ENCODE results near the gene TBX2. TPM values are rescaled to one million over a fixed set of nuclear protein-coding genes. Genes with fewer than 3 reads are reported as not detected.

The TBX2 gene
- total RNA-seq, 1 experiment from 2014 or later = not detected

GRCh38 chr17:61420745-61421398, 21.2 kb downstream of the TBX2 start:
- Histone ChIP-seq H3K27ac (ENCODE audit: low read depth, low read length, poor library complexity, severe bottlenecking) (no peak overlapping the region), H3K4me1 (ENCODE audit: insufficient read depth, low read length, poor library complexity, severe bottlenecking) (no peaks in the 10 kb centered on the region), H3K4me3 (ENCODE audit: low read depth, low read length, poor library complexity, severe bottlenecking) (no peak overlapping the region), H3K9me3 (ENCODE audit: low read depth, low read length, poor library complexity, severe bottlenecking) (no peaks in the 10 kb centered on the region), H3K36me3 (ENCODE audit: insufficient read depth, low read length, poor library complexity, severe bottlenecking) (no peaks in the 10 kb centered on the region), H3K27me3 (replicated peaks; ENCODE audit: insufficient read depth, low read depth, low read length, poor library complexity) (peaks cover 3% of the 10 kb centered on the region)
- no peak for DNase-seq (ENCODE audit: low spot score)
- TF ChIP-seq CTCF (conservative IDR thresholded peaks at IDR 0.05; ENCODE audit: low read depth, low read length) (no peak), EZH2 (IDR thresholded peaks at IDR 0.05; ENCODE audit: borderline replicate concordance, low read depth, low read length, poor library complexity, severe bottlenecking) (no peak)
- ChIA-PET POLR2A (ENCODE audit: low non-redundant PET) (no interaction called here), CTCF (no interaction called here)
- no TSS peak for BruUV-seq (replicated peaks)
- intact Hi-C loops (cut with micrococcal nuclease; ENCODE audit: unreplicated experiment) = no loop called here

DNA sequence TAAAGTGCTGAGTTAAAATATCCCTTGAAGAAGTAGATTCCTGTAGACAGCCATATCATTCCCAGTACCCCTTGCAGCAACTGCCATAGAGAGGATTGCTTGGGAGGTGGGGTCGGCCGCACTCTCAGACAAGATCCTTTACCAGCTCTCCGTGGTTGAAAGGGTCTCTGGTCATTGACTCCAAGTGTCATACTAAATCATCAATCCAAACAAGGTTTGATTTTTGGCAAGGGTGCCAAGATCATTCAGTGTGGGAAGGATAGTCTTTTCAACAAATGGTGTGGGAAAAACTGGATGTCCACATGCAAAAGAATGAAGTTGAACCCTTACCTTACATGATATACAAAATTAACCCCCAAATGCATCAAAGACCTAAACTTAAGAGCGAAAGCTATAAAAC, 21.8 kb downstream of the TBX2 start:
- intact Hi-C loops (cut with micrococcal nuclease; ENCODE audit: unreplicated experiment) = no loop called here
- no peak overlapping the region for H3K27ac ChIP-seq (ENCODE audit: low read depth, low read length, poor library complexity, severe bottlenecking)
- ChIA-PET POLR2A (ENCODE audit: low non-redundant PET) (no interaction called here), CTCF (no interaction called here)
- peaks cover 3% of the 10 kb centered on the region for H3K27me3 ChIP-seq (replicated peaks; ENCODE audit: insufficient read depth, low read depth, low read length, poor library complexity)
- no peaks in the 10 kb centered on the region for H3K9me3 ChIP-seq (ENCODE audit: low read depth, low read length, poor library complexity, severe bottlenecking)
- H3K4me1 ChIP-seq (ENCODE audit: insufficient read depth, low read length, poor library complexity, severe bottlenecking) = no peaks in the 10 kb centered on the region
- H3K4me3 ChIP-seq (ENCODE audit: low read depth, low read length, poor library complexity, severe bottlenecking) = no peak overlapping the region
- no peak for DNase-seq (ENCODE audit: low spot score)
- TF ChIP-seq EZH2 (IDR thresholded peaks at IDR 0.05; ENCODE audit: borderline replicate concordance, low read depth, low read length, poor library complexity, severe bottlenecking) (no peak), CTCF (conservative IDR thresholded peaks at IDR 0.05; ENCODE audit: low read depth, low read length) (no peak)
- no TSS peak for BruUV-seq (replicated peaks)
- no peaks in the 10 kb centered on the region for H3K36me3 ChIP-seq (ENCODE audit: insufficient read depth, low read length, poor library complexity, severe bottlenecking)

DNA sequence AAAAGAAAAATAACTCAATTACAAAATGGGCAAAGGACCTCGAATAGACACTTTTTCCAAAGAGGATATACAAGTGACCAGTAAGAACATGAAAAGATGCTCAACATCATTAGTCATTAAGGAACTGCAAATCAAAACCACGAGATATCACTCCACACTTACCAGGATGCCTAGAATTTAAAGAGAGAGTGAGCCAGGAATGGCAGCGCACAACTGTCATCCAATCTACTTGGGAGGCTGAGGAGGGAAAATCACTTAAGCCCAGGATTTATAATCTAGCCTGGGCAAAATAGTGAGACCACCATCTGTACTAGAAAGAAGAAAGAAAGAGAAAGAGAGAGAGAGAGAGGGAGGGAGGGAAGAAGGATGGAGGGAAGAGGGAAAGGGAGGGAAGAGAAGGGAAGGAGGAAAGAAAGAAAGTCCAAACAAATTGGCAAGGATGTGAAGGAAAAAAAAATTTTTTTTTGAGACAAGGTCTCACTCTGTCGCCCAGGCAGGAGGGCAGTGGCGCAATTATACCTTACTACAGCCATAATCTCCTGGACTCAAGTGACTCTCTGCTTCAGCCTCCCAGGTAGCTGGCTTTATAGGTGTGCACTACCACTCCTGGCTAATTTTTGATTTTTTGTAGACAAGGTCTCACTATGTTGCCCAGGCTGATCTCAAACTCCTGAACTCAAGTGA, 22.6 kb downstream of the TBX2 start:
- no peaks in the 10 kb centered on the region for H3K36me3 ChIP-seq (ENCODE audit: insufficient read depth, low read length, poor library complexity, severe bottlenecking)
- H3K4me1 ChIP-seq (ENCODE audit: insufficient read depth, low read length, poor library complexity, severe bottlenecking) = no peaks in the 10 kb centered on the region
- CTCF ChIA-PET = no interaction called here
- H3K27me3 ChIP-seq (replicated peaks; ENCODE audit: insufficient read depth, low read depth, low read length, poor library complexity) = peaks cover 3% of the 10 kb centered on the region
- no peak for DNase-seq (ENCODE audit: low spot score)
- H3K9me3 ChIP-seq (ENCODE audit: low read depth, low read length, poor library complexity, severe bottlenecking) = no peaks in the 10 kb centered on the region
- no peak overlapping the region for H3K27ac ChIP-seq (ENCODE audit: low read depth, low read length, poor library complexity, severe bottlenecking)
- POLR2A ChIA-PET (ENCODE audit: low non-redundant PET) = no interaction called here
- BruUV-seq (replicated peaks) = no TSS peak
- no peak overlapping the region for H3K4me3 ChIP-seq (ENCODE audit: low read depth, low read length, poor library complexity, severe bottlenecking)
- intact Hi-C loops (cut with micrococcal nuclease; ENCODE audit: unreplicated experiment) = no loop called here
- TF ChIP-seq CTCF (conservative IDR thresholded peaks at IDR 0.05; ENCODE audit: low read depth, low read length) (no peak), EZH2 (IDR thresholded peaks at IDR 0.05; ENCODE audit: borderline replicate concordance, low read depth, low read length, poor library complexity, severe bottlenecking) (no peak)

Data from A673 (cell line).